Smooth muscle cell (in vitro differentiated cells): ENCODE data around the gene FLOT1. TPM values are rescaled to one million over a fixed set of nuclear protein-coding genes. Genes with fewer than 3 reads are reported as not detected.

Experiments used
- DNase-seq: peaks from one replicate; lab custom pipeline; 2025; ENCODE audit not compliant: unreplicated experiment; lab: John Stamatoyannopoulos, UW
- H2AFZ ChIP-seq: fragments of 200-600 bp; sonication (generic); 2 replicates; pipeline ENCODE4 v1.6.0; 2016; ENCODE audit warnings: antibody characterized with exemption, low read depth, mild to moderate bottlenecking
- H3F3A ChIP-seq: fragments of 200-600 bp; sonication (generic); 2 replicates; pipeline ENCODE4 v1.6.0; 2017; ENCODE audit warnings: antibody characterized with exemption, low read depth
- H3K27ac ChIP-seq: fragments of 200-600 bp; sonication (generic); 2 replicates; pipeline ENCODE4 v1.5.1; 2016; ENCODE audit warnings: low read depth, mild to moderate bottlenecking
- H3K27me3 ChIP-seq: fragments of 200-600 bp; sonication (generic); 2 replicates; pipeline ENCODE4 v1.6.1; 2016; ENCODE audit warnings: low read depth, mild to moderate bottlenecking
- H3K36me3 ChIP-seq: fragments of 200-600 bp; sonication (generic); 2 replicates; pipeline ENCODE4 v1.5.1; 2016; ENCODE audit warnings: low read depth
- H3K4me1 ChIP-seq: fragments of 200-600 bp; sonication (generic); 2 replicates; pipeline ENCODE4 v1.5.1; 2016; ENCODE audit warnings: low read depth
- H3K4me2 ChIP-seq: fragments of 200-600 bp; sonication (generic); 2 replicates; pipeline ENCODE4 v1.6.0; 2016; ENCODE audit warnings: mild to moderate bottlenecking
- H3K4me3 ChIP-seq: fragments of 200-600 bp; sonication (generic); 2 replicates; pipeline ENCODE4 v1.5.1; 2016; ENCODE audit warnings: mild to moderate bottlenecking
- H3K79me2 ChIP-seq: fragments of 200-600 bp; sonication (generic); 2 replicates; pipeline ENCODE4 v1.6.0; 2016; ENCODE audit warnings: low read depth, mild to moderate bottlenecking
- H3K9ac ChIP-seq: fragments of 200-600 bp; sonication (generic); 2 replicates; pipeline ENCODE4 v1.6.0; 2016; ENCODE audit warnings: low read depth
- H3K9me3 ChIP-seq: fragments of 200-600 bp; sonication (generic); replicated peaks from 2 replicates; pipeline ENCODE4 v1.5.1; 2016; ENCODE audit warnings: low read depth
- H4K20me1 ChIP-seq: fragments of 200-600 bp; sonication (generic); 2 replicates; pipeline ENCODE4 v1.6.0; 2016; ENCODE audit warnings: low read depth
- WGBS: methylation state at CpG from one replicate; pipeline ENCODE4 v1.1.7; 2016; ENCODE audit warnings: low lambda C conversion rate; 5-methylcytosine and 5-hydroxymethylcytosine counted together
- polyA plus RNA-seq: library from polyadenylated mRNA; unstranded; fragments of >200 nt; fragmentation: Nextera tagmentation; extraction: Ambion mirVana; gene quantifications from 2 replicates; pipeline ENCODE4 v1.2.1, GENCODE V29; 2016
- total RNA-seq: library from RNA; depleted of rRNA; stranded (reverse); fragments of >200 nt; gene quantifications from 2 replicates; pipeline ENCODE4 v1.2.3, GENCODE V29; 2014
- TF ChIP-seq, protein P1 (sequence below): fragments of 200-600 bp; sonication (generic); IDR thresholded peaks from 2 replicates; pipeline ENCODE4 v1.5.1; 2017; ENCODE audit warnings: borderline replicate concordance, mild to moderate bottlenecking, antibody characterized with exemption; ENCODE audit not compliant: insufficient read depth, poor library complexity, severe bottlenecking

FLOT1 gene
- total and polyA plus RNA-seq, 2 experiments from 2014 or later = 87.6 to 117 TPM

DNA sequence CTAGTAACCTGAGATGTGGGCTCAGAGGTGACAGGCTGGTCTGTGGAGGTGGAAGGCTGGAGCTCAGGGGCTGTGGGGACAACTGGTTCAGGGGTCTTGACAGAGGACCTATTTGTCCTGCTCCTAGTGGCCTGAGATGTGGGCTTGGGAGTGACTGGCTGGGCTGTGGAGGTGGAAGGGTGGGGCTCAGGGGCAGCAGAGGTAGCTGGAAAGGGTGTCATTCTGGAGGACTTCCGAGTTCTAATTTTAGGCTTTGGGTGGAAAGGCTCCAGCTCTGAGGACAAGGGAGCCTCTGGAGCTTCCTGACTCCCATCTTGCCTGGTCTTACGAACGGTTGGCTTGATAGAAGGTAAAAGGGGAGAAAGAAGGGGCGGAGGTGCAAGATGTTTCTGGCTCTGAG, 36.9 kb downstream of the FLOT1 start:
- H3K36me3 ChIP-seq = no peaks in the 10 kb centered on the region
- H3K4me2 ChIP-seq = no peak overlapping the region
- TF ChIP-seq, protein P1, sequence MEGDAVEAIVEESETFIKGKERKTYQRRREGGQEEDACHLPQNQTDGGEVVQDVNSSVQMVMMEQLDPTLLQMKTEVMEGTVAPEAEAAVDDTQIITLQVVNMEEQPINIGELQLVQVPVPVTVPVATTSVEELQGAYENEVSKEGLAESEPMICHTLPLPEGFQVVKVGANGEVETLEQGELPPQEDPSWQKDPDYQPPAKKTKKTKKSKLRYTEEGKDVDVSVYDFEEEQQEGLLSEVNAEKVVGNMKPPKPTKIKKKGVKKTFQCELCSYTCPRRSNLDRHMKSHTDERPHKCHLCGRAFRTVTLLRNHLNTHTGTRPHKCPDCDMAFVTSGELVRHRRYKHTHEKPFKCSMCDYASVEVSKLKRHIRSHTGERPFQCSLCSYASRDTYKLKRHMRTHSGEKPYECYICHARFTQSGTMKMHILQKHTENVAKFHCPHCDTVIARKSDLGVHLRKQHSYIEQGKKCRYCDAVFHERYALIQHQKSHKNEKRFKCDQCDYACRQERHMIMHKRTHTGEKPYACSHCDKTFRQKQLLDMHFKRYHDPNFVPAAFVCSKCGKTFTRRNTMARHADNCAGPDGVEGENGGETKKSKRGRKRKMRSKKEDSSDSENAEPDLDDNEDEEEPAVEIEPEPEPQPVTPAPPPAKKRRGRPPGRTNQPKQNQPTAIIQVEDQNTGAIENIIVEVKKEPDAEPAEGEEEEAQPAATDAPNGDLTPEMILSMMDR = no peak
- H2AFZ ChIP-seq = no peak overlapping the region
- H3K9me3 ChIP-seq = no peaks in the 10 kb centered on the region
- WGBS = 100% methylated on average over 4 of the region's 4 CpGs
- H3K27ac ChIP-seq = no peak overlapping the region
- H3K4me3 ChIP-seq = no peak overlapping the region
- no peak overlapping the region for H3K9ac ChIP-seq
- no peak for DNase-seq
- no peaks in the 10 kb centered on the region for H4K20me1 ChIP-seq
- no peaks in the 10 kb centered on the region for H3K27me3 ChIP-seq
- H3K4me1 ChIP-seq = no peaks in the 10 kb centered on the region
- no peaks in the 10 kb centered on the region for H3F3A ChIP-seq
- no peaks in the 10 kb centered on the region for H3K79me2 ChIP-seq

DNA sequence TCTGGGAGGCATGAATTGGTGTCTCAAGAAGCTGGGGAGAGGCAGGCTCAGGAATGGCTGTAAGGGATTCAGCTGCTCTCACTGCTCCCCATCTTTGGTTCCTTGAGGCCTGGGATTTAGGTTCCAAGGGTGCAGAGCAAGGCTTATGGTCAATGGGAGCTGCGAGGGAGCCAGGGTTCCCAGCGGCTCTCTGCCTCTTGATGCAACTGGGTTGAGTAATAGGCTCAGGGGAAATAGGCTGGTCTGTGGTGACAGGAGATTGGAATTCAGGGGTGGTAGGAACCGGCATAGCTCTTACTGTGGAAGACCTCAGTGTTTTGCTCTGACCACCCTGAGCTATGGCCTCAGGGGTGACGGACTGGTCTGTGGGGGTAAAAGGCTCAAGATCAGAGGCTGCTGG, 38.7 kb downstream of the FLOT1 start:
- H3K4me2 ChIP-seq = no peak overlapping the region
- no peaks in the 10 kb centered on the region for H3K4me1 ChIP-seq
- H3K4me3 ChIP-seq = no peak overlapping the region
- no peaks in the 10 kb centered on the region for H3K79me2 ChIP-seq
- TF ChIP-seq, protein P1 = no peak
- no peaks in the 10 kb centered on the region for H3K9me3 ChIP-seq
- no peak overlapping the region for H2AFZ ChIP-seq
- WGBS = 91% methylated on average over 4 of the region's 4 CpGs
- H3K36me3 ChIP-seq = no peaks in the 10 kb centered on the region
- H3K27ac ChIP-seq = no peak overlapping the region
- no peaks in the 10 kb centered on the region for H4K20me1 ChIP-seq
- H3F3A ChIP-seq = no peaks in the 10 kb centered on the region
- no peak for DNase-seq
- no peak overlapping the region for H3K9ac ChIP-seq
- no peaks in the 10 kb centered on the region for H3K27me3 ChIP-seq

DNA sequence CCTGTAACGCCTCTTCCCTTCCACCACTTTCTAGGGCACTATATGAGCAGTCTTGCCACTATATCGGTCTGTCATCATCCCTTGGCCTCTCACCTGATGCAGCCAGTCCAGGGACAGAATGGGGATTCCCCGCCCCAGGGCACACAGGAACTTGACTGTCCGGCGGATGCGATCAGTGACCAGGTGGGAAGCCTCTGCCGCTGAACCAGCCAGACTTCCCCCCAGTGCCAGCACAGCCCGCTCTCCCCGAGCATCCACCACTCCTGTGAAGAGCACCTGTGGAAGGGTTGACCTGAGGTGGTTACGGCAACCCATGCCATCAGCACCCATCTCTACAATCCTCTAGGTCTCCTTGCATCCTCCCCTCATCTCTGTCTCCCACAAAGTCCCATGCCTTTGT, 39.5 kb downstream of the FLOT1 start:
- WGBS = 98% methylated on average over 10 of the region's 10 CpGs
- no peaks in the 10 kb centered on the region for H3K79me2 ChIP-seq

DNA sequence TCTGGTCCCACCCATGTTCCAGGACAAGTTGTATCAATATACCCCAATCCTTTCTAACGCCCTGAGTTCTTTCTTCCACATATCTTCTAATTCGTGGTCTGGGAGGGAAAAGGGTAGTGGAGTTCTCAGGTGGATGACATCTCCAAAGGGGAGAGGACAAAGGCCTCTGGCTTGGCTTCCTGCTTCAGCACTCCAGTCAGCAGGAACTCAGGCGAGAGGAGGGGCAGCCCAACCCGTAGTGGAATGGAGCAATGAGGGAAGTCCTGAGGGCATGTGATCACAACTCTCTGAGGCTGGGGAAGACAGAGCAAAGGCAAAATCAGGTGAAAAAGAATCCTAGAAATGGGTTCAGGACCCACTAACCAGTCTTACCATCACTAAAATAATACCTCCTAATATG, 42.1 kb downstream of the FLOT1 start:
- H3K9ac ChIP-seq = no peak overlapping the region
- H3K9me3 ChIP-seq = no peaks in the 10 kb centered on the region

More for the DNA sequence above, 39.5 kb downstream of the FLOT1 start:
- no peak overlapping the region for H3K4me2 ChIP-seq
- H3K9ac ChIP-seq = no peak overlapping the region
- no peaks in the 10 kb centered on the region for H3K9me3 ChIP-seq
- no peaks in the 10 kb centered on the region for H3K27me3 ChIP-seq
- H3F3A ChIP-seq = no peaks in the 10 kb centered on the region
- no peak overlapping the region for H2AFZ ChIP-seq
- no peaks in the 10 kb centered on the region for H3K4me1 ChIP-seq
- no peaks in the 10 kb centered on the region for H3K36me3 ChIP-seq
- H3K4me3 ChIP-seq = no peak overlapping the region
- no peak overlapping the region for H3K27ac ChIP-seq
- DNase-seq = no peak
- TF ChIP-seq, protein P1 = no peak
- no peaks in the 10 kb centered on the region for H4K20me1 ChIP-seq

More for the DNA sequence above, 42.1 kb downstream of the FLOT1 start:
- H3K4me2 ChIP-seq = no peak overlapping the region
- H3K27ac ChIP-seq = no peak overlapping the region
- H2AFZ ChIP-seq = no peak overlapping the region
- H3F3A ChIP-seq = no peaks in the 10 kb centered on the region
- H3K4me1 ChIP-seq = no peaks in the 10 kb centered on the region
- TF ChIP-seq, protein P1 = no peak
- WGBS = 83% methylated on average over 4 of the region's 4 CpGs
- H3K36me3 ChIP-seq = no peaks in the 10 kb centered on the region
- no peak for DNase-seq
- no peaks in the 10 kb centered on the region for H3K79me2 ChIP-seq
- H3K4me3 ChIP-seq = no peak overlapping the region
- no peaks in the 10 kb centered on the region for H3K27me3 ChIP-seq
- no peaks in the 10 kb centered on the region for H4K20me1 ChIP-seq
